ENCODE data around the gene DGKZ. TPM values are rescaled to one million over a fixed set of nuclear protein-coding genes. Genes with fewer than 3 reads are reported as not detected.
A peak's percentile ranks its signal among the peaks of the same experiment; 100 is the strongest.

The DGKZ gene
- total and polyA plus RNA-seq, 2 of the 13 experiments (the other 11 are each of a cell fraction or from before 2014, with no cell fraction given): 15.8 to 20.7 TPM

DNA sequence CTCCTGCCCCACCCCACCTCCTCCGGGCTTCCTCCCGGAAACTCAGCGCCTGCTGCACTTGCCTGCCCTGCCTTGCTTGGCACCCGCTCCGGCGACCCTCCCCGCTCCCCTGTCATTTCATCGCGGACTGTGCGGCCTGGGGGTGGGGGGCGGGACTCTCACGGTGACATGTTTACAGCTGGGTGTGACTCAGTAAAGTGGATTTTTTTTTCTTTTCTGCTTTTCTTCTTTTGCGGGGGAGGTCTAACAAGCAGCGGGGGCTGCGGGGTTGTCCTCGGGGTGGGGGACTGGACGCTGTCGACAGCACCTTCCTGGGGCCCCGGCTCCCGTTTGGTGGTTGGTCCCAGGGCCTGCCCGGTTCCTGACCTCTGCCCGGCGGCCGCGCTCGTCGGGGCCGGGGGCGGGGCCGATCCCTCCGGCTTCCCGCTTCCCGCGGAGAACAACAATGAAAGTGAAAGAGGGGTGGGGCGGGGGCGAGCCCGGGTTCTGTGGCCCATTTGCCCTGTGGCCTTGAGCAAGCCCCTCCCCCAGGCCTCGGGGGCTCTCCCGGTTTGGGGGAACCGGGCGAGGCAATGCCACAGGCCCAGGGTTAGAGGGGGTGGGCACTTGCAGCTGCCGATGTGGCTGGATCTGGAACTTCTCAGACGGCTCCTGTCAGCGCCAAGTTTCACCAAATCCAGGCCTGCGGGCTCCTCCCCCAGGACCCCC, 33.2 kb downstream of the DGKZ start (continued):
- TF ChIP-seq ZNF605 (CRISPR knock-in tag; IDR thresholded peaks at IDR 0.05) (no peak), SPEN (CRISPR knock-in tag; IDR thresholded peaks at IDR 0.05; ENCODE audit: low read depth) (peak; percentile 56; the same call in 1 of the 2 replicates), FOSL2 (CRISPR knock-in tag; IDR thresholded peaks at IDR 0.05) (peak; percentile 43), XRCC5 (optimal IDR thresholded peaks at IDR 0.05; ENCODE audit: low read length) (no peak), POLR2AphosphoS5 (IDR thresholded peaks at IDR 0.05; ENCODE audit: low read depth, low read length) (no peak), CREM (IDR thresholded peaks at IDR 0.05) (no peak), CREM (CRISPR knock-in tag; IDR thresholded peaks at IDR 0.05) (no peak), AKAP8 (CRISPR knock-in tag; IDR thresholded peaks at IDR 0.05) (peak; percentile 74; the same call in 1 of the 2 replicates), SAP130 (CRISPR knock-in tag; IDR thresholded peaks at IDR 0.05; ENCODE audit: low read depth) (peak; percentile 90), ZKSCAN8 (CRISPR knock-in tag; IDR thresholded peaks at IDR 0.05; ENCODE audit: borderline replicate concordance) (no peak), AGO1 (IDR thresholded peaks at IDR 0.05; ENCODE audit: low read depth, low read length, poor library complexity, severe bottlenecking) (peak; percentile 92), ZNF251 (CRISPR knock-in tag; IDR thresholded peaks at IDR 0.05) (no peak), ZNF710 (CRISPR knock-in tag; IDR thresholded peaks at IDR 0.05; ENCODE audit: borderline replicate concordance) (peak; percentile 37; the same call in 1 of the 2 replicates), ZBTB39 (CRISPR knock-in tag; IDR thresholded peaks at IDR 0.05) (no peak), ARID4A (CRISPR knock-in tag; IDR thresholded peaks at IDR 0.05; ENCODE audit: borderline replicate concordance) (peak; percentile 77; the same call in 1 of the 2 replicates), SP1 (IDR thresholded peaks at IDR 0.05) (no peak), SP1 (CRISPR knock-in tag; IDR thresholded peaks at IDR 0.05) (peak; percentile 15; the same call in 1 of the 2 replicates), ZBTB7A (CRISPR knock-in tag; IDR thresholded peaks at IDR 0.05) (no peak; the same call in 1 of the 2 replicates), RXRA (CRISPR knock-in tag; IDR thresholded peaks at IDR 0.05) (peak; percentile 69), NRL (CRISPR knock-in tag; IDR thresholded peaks at IDR 0.05; ENCODE audit: borderline replicate concordance) (peak; percentile 52; the same call in 1 of the 2 replicates)

Measured in HepG2 (cell line).